ENCODE data around the gene HIF3A. TPM values are rescaled to one million over a fixed set of nuclear protein-coding genes. Genes with fewer than 3 reads are reported as not detected.
"Not testable (repeated sequence)": the region's sequence is repeated elsewhere in the genome, so short reads cannot be mapped to it uniquely, and the experiment has no call there.

HIF3A gene
- total RNA-seq, 1 donor from 2014 or later, result 175 TPM

DNA sequence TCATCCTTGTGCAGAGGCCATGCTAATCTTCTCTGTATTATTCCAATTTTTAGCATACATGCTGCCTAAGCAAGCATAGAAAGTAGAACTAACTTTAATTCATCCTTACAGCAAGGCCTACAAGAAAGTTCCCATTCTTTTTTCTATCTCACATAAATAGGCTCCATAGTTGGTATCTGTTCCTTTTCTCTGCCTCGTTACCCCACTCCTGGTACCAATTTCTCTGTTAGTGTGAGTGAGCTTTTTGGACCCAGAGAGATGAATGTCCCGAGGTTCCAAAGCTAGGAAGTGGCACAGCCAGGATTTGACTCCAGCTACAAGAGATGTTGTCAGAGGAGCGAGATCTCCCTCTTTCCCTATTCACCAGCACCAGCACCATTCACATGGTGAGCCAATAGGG is 9.7 kb downstream of the HIF3A start:
- Mint-ChIP-seq H3K36me3 (peaks cover 57% of the 10 kb centered on the region), H3K27me3 (ENCODE audit: low read depth) (no peaks in the 10 kb centered on the region), H3K27ac (no peak overlapping the region), H3K4me1 (peaks cover 18% of the 10 kb centered on the region), H3K4me3 (no peak overlapping the region), H3K9me3 (peaks cover 13% of the 10 kb centered on the region)
- no peak for DNase-seq (ENCODE audit: low spot score in 2 of 2, unreplicated experiment in 2 of 2)
- TF ChIP-seq, protein P1, sequence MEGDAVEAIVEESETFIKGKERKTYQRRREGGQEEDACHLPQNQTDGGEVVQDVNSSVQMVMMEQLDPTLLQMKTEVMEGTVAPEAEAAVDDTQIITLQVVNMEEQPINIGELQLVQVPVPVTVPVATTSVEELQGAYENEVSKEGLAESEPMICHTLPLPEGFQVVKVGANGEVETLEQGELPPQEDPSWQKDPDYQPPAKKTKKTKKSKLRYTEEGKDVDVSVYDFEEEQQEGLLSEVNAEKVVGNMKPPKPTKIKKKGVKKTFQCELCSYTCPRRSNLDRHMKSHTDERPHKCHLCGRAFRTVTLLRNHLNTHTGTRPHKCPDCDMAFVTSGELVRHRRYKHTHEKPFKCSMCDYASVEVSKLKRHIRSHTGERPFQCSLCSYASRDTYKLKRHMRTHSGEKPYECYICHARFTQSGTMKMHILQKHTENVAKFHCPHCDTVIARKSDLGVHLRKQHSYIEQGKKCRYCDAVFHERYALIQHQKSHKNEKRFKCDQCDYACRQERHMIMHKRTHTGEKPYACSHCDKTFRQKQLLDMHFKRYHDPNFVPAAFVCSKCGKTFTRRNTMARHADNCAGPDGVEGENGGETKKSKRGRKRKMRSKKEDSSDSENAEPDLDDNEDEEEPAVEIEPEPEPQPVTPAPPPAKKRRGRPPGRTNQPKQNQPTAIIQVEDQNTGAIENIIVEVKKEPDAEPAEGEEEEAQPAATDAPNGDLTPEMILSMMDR (IDR thresholded peaks at IDR 0.05; ENCODE audit: unreplicated experiment), result no peak

DNA sequence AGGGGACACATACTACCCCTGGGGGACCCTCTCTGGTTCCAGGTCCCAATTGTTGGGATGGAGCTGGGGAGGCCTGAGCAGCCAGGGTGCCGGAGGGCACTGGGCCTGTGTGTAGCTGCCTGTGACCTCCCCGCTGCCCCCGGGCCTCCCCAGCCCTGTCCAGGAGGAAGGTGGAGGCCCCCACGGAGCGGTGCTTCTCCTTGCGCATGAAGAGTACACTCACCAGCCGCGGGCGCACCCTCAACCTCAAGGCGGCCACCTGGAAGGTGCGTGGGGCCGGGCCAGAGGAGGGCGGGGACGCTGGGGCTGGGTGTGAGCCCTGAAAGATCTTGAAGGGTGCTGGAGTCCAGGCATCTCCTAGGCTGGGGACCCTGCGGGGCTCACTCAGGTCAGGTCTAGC is 11.7 kb downstream of the HIF3A start:
- H3K27ac Mint-ChIP-seq, result no peak overlapping the region
- peaks cover 69% of the 10 kb centered on the region for H3K36me3 Mint-ChIP-seq
- H3K27me3 Mint-ChIP-seq (ENCODE audit: low read depth), result no peaks in the 10 kb centered on the region
- peaks cover 13% of the 10 kb centered on the region for H3K9me3 Mint-ChIP-seq
- H3K4me3 Mint-ChIP-seq, result no peak overlapping the region
- TF ChIP-seq, protein P1 (IDR thresholded peaks at IDR 0.05; ENCODE audit: unreplicated experiment), result no peak
- no peak for DNase-seq (ENCODE audit: low spot score in 2 of 2, unreplicated experiment in 2 of 2)
- peaks cover 7% of the 10 kb centered on the region for H3K4me1 Mint-ChIP-seq

DNA sequence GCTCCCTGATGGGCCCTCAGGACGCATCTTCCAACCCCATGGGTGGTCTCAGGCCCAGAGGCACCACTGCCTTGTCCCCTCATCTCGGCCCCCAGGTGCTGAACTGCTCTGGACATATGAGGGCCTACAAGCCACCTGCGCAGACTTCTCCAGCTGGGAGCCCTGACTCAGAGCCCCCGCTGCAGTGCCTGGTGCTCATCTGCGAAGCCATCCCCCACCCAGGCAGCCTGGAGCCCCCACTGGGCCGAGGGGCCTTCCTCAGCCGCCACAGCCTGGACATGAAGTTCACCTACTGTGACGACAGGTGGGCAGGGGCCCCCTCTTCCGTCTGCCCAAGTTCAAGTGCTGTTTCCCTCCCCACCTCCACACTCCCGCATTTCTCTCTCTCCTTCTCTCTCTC is 12.2 kb downstream of the HIF3A start:
- no peak for DNase-seq (ENCODE audit: low spot score in 2 of 2, unreplicated experiment in 2 of 2)
- H3K27me3 Mint-ChIP-seq (ENCODE audit: low read depth), result no peaks in the 10 kb centered on the region
- no peak overlapping the region for H3K4me3 Mint-ChIP-seq
- no peak overlapping the region for H3K27ac Mint-ChIP-seq
- peaks cover 69% of the 10 kb centered on the region for H3K36me3 Mint-ChIP-seq
- peaks cover 13% of the 10 kb centered on the region for H3K9me3 Mint-ChIP-seq
- TF ChIP-seq, protein P1 (IDR thresholded peaks at IDR 0.05; ENCODE audit: unreplicated experiment), result no peak
- H3K4me1 Mint-ChIP-seq, result peaks cover 3% of the 10 kb centered on the region

DNA sequence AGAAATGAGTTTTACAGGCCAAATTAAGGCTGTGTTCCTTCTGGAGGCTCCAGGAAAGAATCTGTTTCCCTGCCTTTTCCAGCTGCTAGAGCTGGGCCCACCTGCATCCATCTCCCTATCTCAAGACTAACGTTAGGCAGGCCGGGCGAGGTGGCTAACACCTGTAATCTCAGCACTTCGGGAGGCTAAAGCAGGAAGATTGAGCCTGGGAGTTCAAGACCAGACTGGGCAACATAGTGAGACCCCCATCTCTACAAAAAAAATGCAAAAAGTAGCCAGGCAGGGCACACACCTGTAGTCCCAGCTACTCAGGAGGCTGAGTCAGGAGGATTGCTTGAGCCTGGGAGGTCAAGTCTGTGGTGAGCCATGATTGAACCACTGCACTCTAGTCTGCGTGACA is 14.6 kb downstream of the HIF3A start:
- Mint-ChIP-seq H3K4me3 (no peak overlapping the region), H3K27ac (no peak overlapping the region), H3K27me3 (ENCODE audit: low read depth) (no peaks in the 10 kb centered on the region), H3K4me1 (no peaks in the 10 kb centered on the region), H3K9me3 (peaks cover 1% of the 10 kb centered on the region), H3K36me3 (peaks cover 55% of the 10 kb centered on the region)
- TF ChIP-seq, protein P1 (IDR thresholded peaks at IDR 0.05; ENCODE audit: unreplicated experiment), result no peak
- DNase-seq (ENCODE audit: low spot score in 2 of 2, unreplicated experiment in 2 of 2), result no peak

DNA sequence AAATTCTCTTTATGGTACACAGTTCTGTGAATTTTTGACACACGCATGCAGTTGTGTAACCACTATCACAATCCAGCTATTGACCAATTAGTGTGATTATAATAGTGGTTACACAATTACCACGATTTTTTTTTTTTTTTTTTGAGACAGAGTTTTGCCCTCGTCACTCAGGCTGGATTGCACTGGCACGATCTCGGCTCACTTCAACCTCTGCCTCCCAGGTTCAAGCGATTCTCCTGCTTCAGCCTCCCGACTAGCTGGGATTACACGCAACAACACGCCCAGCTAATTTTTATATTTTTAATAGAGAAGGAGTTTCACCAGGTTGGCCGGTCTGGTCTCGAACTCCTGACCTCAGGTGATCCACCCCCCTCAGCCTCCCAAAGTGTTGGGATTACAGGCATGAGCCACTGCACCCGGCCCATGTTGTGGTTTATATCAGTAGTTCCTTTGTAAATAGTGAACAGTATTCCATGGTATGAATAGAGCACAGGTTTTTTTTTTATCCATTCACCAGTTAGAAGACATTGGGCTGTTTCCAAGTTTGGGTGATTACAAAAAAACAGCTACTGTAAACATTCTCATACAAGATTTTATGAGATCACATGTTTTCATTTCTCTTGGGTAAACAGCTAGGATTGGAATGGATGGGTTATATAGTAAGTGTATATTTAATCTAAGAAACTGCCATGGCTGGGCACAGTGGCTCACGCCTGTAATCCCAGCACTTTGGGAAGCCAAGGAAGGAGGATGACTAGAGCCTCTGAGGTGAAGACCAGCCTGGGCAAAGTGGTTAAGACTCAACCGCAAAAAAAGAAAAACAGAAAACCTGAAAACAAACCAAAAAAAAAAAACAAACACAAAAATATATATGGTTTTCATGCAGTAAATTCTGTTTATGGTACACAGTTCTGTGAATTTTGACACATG is 17.0 kb downstream of the HIF3A start:
- not testable (repeated sequence) for H3K27ac Mint-ChIP-seq; H3K4me1 Mint-ChIP-seq; H3K27me3 Mint-ChIP-seq (ENCODE audit: low read depth); H3K9me3 Mint-ChIP-seq; H3K4me3 Mint-ChIP-seq; DNase-seq (ENCODE audit: low spot score in 2 of 2, unreplicated experiment in 2 of 2)
- peaks cover 46% of the 10 kb centered on the region for H3K36me3 Mint-ChIP-seq

DNA sequence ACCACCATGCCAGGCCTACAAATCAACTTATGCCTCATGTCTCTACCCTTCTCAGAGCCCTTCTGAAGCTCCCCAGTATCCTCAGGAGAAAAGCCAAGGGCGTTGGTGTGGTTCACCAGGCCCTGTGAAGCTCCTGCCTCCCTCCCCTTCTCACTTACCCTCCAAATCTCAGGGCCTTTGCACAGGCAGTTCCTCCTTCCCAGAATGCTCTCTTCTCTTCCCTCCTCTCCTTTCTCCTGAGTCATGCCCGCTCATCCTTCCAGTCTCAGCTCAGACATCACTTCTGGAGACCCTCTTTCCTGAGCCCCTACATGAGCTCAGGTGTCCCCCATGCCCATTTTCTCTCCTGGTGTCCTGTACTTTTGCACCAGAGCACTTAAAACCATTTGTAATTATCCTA is 20.5 kb downstream of the HIF3A start:
- no peaks in the 10 kb centered on the region for H3K9me3 Mint-ChIP-seq
- no peak for DNase-seq (ENCODE audit: low spot score in 2 of 2, unreplicated experiment in 2 of 2)
- no peaks in the 10 kb centered on the region for H3K4me1 Mint-ChIP-seq
- peaks cover 36% of the 10 kb centered on the region for H3K36me3 Mint-ChIP-seq
- no peak overlapping the region for H3K27ac Mint-ChIP-seq
- no peaks in the 10 kb centered on the region for H3K27me3 Mint-ChIP-seq (ENCODE audit: low read depth)
- TF ChIP-seq, protein P1 (IDR thresholded peaks at IDR 0.05; ENCODE audit: unreplicated experiment), result no peak
- H3K4me3 Mint-ChIP-seq, result no peak overlapping the region
